Osteocyte (in vitro differentiated cells): ENCODE results near the gene STXBP4. TPM values are rescaled to one million over a fixed set of nuclear protein-coding genes. Genes with fewer than 3 reads are reported as not detected.

ENCODE experiments used
- DNase-seq: peaks from one replicate; pipeline ENCODE4 v3.0.0; 2021; ENCODE audit warnings: mixed read lengths; ENCODE audit not compliant: unreplicated experiment; ENCODE audit errors: extremely low spot score
- H3K27ac Mint-ChIP-seq: one replicate; pipeline ENCODE4 v1.8.0; 2021; ENCODE audit warnings: mild to moderate bottlenecking, mixed read lengths; ENCODE audit not compliant: unreplicated experiment
- H3K27me3 Mint-ChIP-seq: one replicate; pipeline ENCODE4 v1.8.0; 2021; ENCODE audit warnings: mixed read lengths; ENCODE audit not compliant: unreplicated experiment
- H3K36me3 Mint-ChIP-seq: one replicate; pipeline ENCODE4 v1.8.0; 2021; ENCODE audit warnings: mixed read lengths; ENCODE audit not compliant: unreplicated experiment
- H3K4me1 Mint-ChIP-seq: one replicate; pipeline ENCODE4 v1.8.0; 2021; ENCODE audit warnings: mixed read lengths; ENCODE audit not compliant: unreplicated experiment
- H3K4me3 Mint-ChIP-seq: one replicate; pipeline ENCODE4 v1.8.0; 2021; ENCODE audit warnings: mild to moderate bottlenecking, moderate library complexity, mixed read lengths; ENCODE audit not compliant: unreplicated experiment
- H3K9me3 Mint-ChIP-seq: one replicate; pipeline ENCODE4 v1.8.0; 2021; ENCODE audit warnings: mixed read lengths; ENCODE audit not compliant: unreplicated experiment
- CTCF ChIP-seq: fragments of 200-600 bp; sonication (generic); IDR thresholded peaks from 2 replicates; pipeline ENCODE4 v1.5.0; 2021; ENCODE audit warnings: antibody characterized with exemption, mild to moderate bottlenecking, moderate library complexity
- total RNA-seq: library from RNA; stranded (reverse); gene quantifications from 2 replicates; pipeline ENCODE4 v1.2.1, GENCODE V29; 2021

The STXBP4 gene
- total RNA-seq, 1 donor from 2014 or later: 20.8 TPM

DNA sequence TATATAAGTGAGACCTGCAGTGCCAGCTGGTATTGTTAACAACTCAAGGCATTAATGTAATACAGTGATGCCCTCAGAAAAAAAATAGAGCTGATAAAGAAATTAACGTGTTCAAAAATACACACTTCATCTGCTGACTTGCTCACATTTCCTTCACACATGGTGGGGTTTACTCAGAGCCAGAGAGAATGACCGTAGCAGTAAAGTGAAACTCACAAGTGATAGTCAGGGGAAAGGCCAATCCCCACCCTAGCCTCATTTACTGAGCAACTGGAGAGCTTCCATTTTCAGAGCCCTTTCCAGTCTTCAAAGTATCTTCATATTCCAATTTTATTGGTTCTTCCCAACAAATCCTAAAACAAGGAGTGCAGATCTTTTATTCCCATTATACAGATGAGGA lies 222.2 kb downstream of the STXBP4 start:
- no peak overlapping the region for H3K4me3 Mint-ChIP-seq
- no peaks in the 10 kb centered on the region for H3K4me1 Mint-ChIP-seq
- DNase-seq: no peak
- H3K27ac Mint-ChIP-seq: no peak overlapping the region
- peaks cover 21% of the 10 kb centered on the region for H3K27me3 Mint-ChIP-seq
- H3K36me3 Mint-ChIP-seq: no peaks in the 10 kb centered on the region
- TF ChIP-seq CTCF: no peak
- H3K9me3 Mint-ChIP-seq: no peaks in the 10 kb centered on the region

DNA sequence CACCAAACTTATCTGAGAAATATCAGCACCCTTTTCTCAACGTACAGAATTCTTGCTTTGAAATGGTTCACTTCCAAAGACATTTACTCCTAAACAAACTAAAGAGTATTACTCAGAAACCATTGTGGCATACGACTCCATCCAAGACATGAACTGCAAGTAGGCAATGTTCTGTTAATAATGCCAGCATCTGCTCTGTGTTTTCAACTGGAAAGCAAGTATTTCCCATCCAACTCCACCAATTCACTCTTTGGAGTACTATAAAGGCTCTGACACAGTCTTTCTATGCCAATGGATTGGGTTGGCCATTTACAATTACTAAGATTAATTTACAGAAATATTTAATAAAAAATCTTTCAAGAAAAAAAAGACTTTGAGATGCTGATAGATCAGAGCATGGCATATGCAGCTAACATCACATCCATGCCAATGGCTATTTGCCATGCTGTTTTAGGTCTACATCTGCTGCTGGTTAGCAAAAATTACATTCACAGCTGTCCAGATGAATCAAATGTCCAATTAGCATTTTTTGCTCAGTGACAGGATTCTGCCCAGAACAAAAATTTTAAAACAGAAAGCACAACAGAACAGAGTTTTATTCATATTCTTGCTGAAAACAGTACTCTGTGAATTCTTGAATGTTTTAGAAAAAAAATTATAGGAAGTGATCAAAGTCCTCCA lies 230.3 kb downstream of the STXBP4 start:
- H3K27me3 Mint-ChIP-seq: peaks cover 9% of the 10 kb centered on the region
- no peak for TF ChIP-seq CTCF
- H3K27ac Mint-ChIP-seq: no peak overlapping the region
- H3K36me3 Mint-ChIP-seq: no peaks in the 10 kb centered on the region
- no peak overlapping the region for H3K4me3 Mint-ChIP-seq
- no peak for DNase-seq
- peaks cover 6% of the 10 kb centered on the region for H3K4me1 Mint-ChIP-seq
- H3K9me3 Mint-ChIP-seq: peaks cover 3% of the 10 kb centered on the region

DNA sequence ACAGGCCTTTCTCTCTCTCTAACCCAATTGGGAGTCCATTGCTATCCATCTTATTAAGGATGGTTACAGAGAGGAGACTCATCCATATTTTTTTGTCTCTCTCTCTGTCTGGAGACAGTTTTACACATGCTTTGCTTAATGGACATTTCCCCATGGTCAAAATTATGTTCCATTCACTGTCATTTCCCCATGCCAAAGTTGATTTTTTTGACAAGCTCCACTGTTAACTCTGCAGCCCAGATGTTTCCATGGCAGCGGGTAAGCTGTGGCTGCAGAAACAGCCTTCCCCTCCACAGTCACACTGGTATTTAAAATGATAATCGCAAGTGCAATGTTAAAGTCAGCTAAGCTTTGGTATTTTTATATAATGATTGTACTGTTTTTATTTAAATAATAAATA lies 232.3 kb downstream of the STXBP4 start:
- Mint-ChIP-seq H3K36me3 (no peaks in the 10 kb centered on the region), H3K9me3 (peaks cover 9% of the 10 kb centered on the region), H3K27ac (no peak overlapping the region), H3K4me3 (no peak overlapping the region), H3K27me3 (peaks cover 9% of the 10 kb centered on the region), H3K4me1 (peaks cover 6% of the 10 kb centered on the region)
- TF ChIP-seq CTCF: no peak
- no peak for DNase-seq

DNA sequence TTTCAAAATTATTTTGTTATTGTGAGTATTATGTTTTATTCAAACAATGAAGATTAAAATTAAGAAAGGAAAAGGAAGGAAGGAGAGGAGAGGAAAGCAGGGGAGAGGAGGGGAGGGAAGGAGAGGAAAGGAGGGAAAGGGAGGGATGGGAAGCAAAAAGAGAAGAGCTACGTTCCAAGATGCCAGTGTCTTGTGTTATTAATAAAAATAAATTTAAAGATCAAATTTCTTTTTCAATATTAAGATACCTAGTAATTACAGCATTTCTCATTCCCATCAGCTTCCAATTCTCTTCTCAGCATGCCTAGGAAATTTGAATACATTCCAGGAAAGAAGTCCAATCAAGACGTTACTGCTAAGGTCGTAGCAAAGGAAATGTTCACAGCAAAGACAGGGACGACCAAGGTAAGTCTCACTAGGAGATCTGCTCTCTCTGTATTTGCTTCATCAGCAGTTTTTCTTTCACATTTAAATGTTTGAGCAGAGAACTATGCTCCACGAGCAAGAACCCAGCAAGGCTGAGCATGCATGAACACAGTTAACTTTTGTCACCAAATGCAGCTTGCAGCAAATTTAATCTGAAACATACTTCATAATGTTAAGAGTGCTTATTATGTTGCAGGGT lies 232.9 kb downstream of the STXBP4 start:
- Mint-ChIP-seq H3K36me3 (no peaks in the 10 kb centered on the region), H3K4me1 (peaks cover 6% of the 10 kb centered on the region), H3K27ac (no peak overlapping the region), H3K9me3 (peaks cover 9% of the 10 kb centered on the region), H3K27me3 (peaks cover 7% of the 10 kb centered on the region), H3K4me3 (no peak overlapping the region)
- TF ChIP-seq CTCF: no peak
- no peak for DNase-seq

GRCh38 chr17:55202896-55203295 lies 234.3 kb downstream of the STXBP4 start:
- Mint-ChIP-seq H3K27me3 (peaks cover 7% of the 10 kb centered on the region), H3K27ac (no peak overlapping the region), H3K9me3 (peaks cover 9% of the 10 kb centered on the region), H3K4me3 (no peak overlapping the region), H3K4me1 (peaks cover 6% of the 10 kb centered on the region), H3K36me3 (no peaks in the 10 kb centered on the region)
- no peak for TF ChIP-seq CTCF
- DNase-seq: no peak
